Activated CD4-positive, alpha-beta T cell treated with anti-CD3 and anti-CD28 coated beads for 24 hours (primary cell): Measurements from ENCODE around the gene ANK2.

Experiments used
- DNase-seq, 2 donors: peaks; one replicate each; pipeline ENCODE4 v3.0.0-alpha.2; 2020; ENCODE audit warnings: low read depth in 2 of 2

The ANK2 gene

DNA sequence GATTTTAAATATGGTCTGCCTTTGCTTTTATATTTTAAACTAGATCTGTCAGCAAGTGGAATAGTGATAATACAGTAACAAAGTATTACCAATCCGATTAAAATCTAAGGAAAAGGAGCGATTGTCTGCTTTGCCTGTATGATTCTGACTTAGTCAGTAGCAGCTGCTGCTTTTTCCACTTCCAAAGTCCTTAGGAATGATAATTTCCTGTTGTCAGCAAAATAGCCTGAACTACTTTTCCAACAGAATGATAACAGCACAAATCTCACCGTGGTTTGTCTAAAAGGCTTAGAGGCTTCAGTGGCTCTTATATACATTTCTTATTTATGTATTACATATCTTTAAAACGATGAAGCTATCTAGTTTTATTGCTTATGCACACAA is 290.0 kb downstream of the ANK2 start:
- DNase-seq = no peak

- no peak for DNase-seq
These were observed 294.6 kb downstream of the ANK2 start for GRCh38 chr4:113344100-113344499.

DNA sequence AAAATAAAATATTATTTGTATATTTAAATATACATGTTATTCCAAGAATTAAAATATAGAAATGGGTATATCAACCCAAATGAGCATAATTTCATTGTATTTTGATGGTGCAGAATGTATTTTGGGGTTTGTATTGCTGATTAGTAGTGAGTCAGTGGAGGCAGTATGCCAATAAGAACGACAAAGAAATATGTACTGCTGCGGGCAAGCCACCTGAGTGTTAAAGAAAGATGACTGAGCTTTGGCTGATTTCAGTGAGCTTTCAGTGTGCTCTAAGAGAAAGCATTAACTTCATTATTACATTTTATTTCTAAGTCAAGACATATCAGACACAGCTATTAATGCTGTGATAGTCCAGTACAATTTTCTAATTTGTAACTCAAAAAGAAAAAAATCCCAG is 297.8 kb downstream of the ANK2 start:
- DNase-seq = no peak

DNA sequence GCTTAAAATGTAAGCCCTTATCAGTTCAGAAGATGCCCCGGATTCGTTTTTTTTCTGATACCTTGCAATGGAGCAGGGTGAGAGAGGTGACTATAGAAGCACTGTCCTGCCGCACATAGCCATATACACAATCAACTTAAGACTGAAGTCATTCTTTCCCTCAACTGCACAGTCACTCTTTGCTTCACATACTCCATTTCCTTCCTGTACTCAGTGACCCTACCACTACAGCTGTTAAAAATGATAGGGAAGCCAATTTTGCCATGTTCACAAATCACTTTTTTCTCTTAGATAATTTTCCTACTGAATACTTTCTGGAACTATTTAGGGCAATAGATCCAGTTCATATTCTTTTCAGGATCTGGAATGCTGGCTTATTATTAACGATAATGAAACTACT is 300.0 kb downstream of the ANK2 start:
- no peak for DNase-seq

DNA sequence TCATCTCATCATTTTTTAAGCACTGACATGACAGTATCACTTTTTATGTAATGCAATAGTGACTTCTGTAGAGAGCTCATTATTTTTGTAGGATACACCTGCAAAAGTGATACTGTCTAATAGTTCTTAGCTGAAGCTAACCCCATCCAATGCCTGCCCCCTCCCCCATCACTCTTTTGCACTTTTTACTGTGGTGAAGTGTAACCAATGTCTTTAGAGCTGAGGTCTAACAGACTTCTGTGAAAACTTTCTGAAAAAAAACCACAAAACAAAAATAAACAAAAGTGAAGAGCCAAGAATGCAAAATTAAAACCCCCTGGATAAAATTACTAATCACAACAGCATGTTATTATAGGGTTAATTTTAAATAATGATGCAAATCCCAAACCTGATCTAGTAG is 301.1 kb downstream of the ANK2 start:
- no peak for DNase-seq

DNA sequence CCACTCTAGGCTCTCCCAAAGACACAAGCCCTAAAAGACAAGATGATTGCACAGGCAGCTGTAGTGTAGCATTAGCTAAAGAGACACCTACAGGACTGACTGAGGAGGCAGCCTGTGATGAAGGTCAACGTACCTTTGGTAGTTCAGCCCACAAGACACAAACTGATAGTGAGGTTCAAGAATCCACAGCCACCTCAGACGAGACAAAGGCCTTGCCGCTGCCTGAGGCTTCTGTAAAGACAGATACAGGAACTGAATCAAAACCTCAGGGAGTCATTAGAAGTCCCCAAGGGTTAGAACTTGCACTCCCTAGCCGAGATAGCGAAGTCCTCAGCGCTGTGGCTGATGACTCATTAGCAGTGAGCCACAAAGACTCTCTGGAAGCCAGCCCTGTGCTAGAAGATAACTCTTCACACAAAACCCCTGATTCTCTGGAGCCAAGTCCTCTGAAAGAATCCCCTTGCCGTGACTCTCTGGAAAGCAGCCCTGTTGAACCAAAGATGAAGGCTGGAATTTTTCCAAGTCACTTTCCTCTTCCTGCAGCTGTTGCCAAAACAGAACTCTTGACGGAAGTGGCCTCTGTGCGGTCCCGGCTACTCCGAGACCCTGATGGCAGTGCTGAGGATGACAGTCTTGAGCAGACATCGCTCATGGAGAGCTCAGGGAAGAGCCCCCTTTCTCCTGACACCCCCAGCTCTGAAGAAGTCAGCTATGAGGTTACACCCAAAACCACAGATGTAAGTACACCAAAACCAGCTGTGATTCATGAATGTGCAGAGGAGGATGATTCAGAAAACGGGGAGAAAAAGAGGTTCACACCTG is 306.3 kb downstream of the ANK2 start:
- DNase-seq = peak; percentile 49 to 59

DNA sequence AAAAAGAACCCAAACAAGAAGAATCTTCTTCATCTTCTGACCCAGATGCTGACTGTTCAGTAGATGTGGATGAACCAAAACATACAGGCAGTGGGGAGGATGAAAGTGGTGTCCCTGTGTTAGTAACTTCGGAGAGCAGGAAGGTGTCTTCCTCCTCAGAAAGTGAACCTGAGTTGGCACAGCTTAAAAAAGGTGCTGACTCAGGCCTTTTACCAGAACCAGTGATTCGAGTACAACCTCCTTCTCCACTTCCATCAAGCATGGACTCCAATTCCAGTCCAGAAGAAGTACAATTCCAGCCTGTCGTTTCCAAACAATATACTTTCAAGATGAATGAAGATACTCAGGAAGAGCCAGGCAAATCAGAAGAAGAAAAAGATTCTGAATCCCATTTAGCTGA is 307.0 kb downstream of the ANK2 start:
- DNase-seq = no peak

GRCh38 chr4:113358784-113359183 is 309.3 kb downstream of the ANK2 start:
- no peak for DNase-seq

DNA sequence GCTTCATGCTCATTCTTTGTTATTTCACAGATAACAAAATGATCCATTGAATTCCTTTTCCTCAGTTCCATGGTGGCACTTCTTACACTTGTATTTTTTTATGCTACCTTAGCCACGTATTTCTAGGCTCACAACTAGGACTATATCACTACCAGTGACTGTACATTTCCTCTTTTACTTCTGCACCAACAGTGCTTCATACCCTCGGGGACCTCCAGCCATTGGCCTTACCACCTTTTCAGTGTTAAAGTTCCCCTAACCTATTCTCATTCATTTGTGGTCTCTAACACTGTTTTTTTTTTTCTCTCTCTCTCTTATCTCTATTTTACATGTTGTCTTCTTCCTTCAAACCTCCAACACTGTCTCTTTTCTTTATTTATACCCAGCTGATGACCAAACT is 315.9 kb downstream of the ANK2 start:
- no peak for DNase-seq

- DNase-seq = no peak
These were observed 318.6 kb downstream of the ANK2 start for GRCh38 chr4:113368056-113368455.

DNA sequence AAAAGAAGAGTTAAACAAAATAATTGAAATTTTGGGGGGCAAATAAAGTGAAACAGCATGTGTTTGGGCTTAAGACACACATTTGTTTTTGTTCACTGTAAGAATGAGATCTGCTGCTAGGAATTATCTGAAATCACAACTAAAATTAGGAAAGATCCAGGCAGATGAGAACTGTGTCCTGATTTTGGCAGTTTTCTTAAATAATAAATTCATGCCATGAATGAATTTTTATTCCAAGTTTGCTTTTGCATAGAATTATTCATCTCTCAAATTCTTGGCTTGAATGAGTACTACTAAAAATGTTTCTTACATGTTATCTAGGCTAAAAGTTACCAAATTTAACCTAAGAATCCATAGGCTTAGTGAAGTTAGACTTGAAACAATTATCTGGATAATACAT is 321.7 kb downstream of the ANK2 start:
- no peak for DNase-seq

DNA sequence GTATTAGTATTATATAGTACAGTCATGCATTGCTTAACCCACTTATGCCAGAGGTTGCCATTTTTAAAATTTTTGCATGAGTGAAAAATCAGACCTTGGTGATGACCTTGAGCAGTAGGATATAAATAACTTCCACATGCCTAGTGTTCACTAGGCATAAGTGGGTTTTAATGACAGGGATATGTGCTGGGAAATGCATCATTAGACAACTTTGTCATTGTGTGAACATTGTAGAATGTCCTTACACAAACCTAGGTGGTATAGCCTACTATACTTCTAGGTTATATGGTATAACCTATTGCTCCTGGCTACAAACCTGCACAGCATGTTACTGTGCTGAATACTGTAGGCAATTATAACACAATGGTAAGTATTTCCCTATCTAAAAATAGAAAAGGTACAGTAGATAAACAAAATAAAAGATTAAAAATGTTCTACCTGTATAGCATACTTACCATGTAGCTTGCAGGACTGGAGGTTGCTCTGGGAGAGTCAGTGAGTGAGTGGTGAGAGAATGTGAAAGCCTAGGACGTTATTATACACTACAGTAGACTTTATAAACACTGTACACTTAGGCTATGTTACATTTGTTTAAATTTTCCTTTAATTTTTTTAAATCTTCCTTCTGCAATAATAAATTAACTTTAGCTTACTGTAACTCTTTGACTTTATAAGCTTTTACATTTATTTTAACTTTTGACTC is 326.7 kb downstream of the ANK2 start:
- DNase-seq = no peak

DNA sequence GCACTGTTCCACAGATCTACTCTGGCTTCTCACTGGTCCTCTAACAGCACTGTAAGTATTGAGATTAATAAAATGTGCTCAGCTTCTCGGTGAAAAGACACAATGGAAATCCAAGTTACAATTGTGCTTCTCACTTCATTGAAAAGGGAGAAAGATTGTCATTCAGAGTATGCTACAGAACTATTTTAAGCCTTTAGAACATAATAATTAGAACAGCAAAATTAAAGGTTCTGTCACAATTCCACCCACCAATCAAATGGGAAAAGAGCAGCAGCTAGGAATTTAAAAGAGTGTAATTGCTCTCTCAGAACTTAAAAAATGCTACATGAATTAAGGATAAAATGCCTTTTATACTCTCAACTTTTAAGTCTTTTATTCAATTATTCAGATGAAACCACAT is 329.4 kb downstream of the ANK2 start:
- DNase-seq = no peak

- DNase-seq = no peak
These were observed 333.3 kb downstream of the ANK2 start for GRCh38 chr4:113382704-113383103.

DNA sequence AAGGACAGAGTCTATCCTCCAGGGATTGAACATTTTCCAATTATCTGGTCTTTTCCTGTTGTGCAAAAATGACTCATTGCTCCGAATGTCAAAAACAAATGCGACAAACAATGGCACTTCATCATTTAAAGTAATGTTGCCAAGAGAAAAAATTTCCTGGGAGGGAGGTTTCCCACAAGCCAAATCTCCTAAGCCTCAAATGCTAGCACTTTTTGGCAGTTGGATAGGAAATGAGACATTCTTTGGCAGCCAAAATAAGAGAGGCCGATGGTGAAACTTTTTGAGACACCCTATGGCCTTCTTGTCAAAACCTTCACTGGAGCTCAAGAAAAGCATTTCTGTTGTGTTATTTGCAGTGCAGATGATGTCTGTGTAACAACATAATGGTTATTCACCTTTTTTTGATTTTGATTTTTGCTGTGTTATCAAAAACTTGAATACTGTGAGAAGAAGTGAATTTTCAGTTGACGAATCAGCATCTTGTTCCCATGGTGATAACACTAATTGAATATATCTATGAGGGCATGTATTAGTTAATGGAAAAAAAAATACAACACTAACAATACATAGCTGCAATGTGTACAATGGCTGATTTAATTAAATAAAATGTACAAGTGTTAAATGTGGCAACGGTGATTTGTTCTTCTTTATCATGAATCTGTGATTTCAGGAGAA is 333.8 kb downstream of the ANK2 start:
- no peak for DNase-seq

GRCh38 chr4:113384600-113384999 is 335.1 kb downstream of the ANK2 start:
- DNase-seq = no peak

- DNase-seq = no peak
These were observed 335.9 kb downstream of the ANK2 start for GRCh38 chr4:113385281-113385899.

- no peak for DNase-seq
These were observed 339.7 kb downstream of the ANK2 start for GRCh38 chr4:113389160-113389559.

GRCh38 chr4:113390850-113391249 is 341.4 kb downstream of the ANK2 start:
- DNase-seq = no peak

DNA sequence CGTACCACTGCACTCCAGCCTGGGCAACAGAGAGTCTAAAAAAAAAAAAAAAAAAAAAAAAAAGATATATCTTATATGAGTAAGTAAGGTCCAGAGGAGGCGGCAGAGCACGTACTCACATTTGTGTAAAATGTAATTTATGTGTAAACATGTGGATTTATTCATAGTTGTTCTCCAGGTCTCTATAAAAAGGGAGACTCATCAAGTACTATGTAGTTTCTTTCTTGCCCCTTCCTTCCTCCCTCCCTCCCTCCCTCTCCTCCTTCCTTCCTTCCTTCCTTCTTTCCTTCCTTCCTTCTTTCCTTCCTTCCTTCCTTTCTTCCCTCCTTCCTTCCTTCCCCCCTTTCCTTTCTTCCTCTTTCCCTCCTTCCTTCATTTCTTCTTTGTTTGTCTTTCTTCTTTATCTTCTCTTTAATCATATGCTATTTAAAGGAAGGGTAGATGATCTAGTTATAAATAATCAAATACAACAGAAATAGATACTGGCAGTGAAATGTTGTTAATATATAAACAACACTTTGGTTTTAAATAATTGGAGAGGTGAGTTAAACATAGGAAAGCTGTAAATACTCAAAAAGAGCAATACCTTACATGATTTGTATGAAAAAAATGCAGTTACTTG is 344.8 kb downstream of the ANK2 start:
- DNase-seq = no peak

GRCh38 chr4:113394730-113395530 is 345.5 kb downstream of the ANK2 start:
- peak in 1 of 2 donors; percentile 67 for DNase-seq
